SHP77 treated with DMSO at 0.1 percent for 48 hours (cell line): Measurements from ENCODE around the gene DNAH2.

ENCODE experiments used
- DNase-seq: peaks from one replicate; lab custom pipeline; 2025; lab: John Stamatoyannopoulos, UW

The DNAH2 gene

GRCh38 chr17:7703584-7704479, 13.7 kb upstream of the DNAH2 start:
- DNase-seq: peak; percentile 11

GRCh38 chr17:7704601-7705268, 12.8 kb upstream of the DNAH2 start, which contains the start of gene EFNB3:
EFNB3 (plus strand) TSS chr17:7705202; CDS start chr17:7705599, 397 bp downstream.
- peak; percentile 40 for DNase-seq

- DNase-seq: no peak
Measured at GRCh38 chr17:7705269-7706255, 12.0 kb upstream of the DNAH2 start.

- no peak for DNase-seq
Measured at GRCh38 chr17:7706631-7707354, 10.8 kb upstream of the DNAH2 start.

- no peak for DNase-seq
Measured at GRCh38 chr17:7707446-7707845, 10.1 kb upstream of the DNAH2 start.

GRCh38 chr17:7707858-7708750, 9.4 kb upstream of the DNAH2 start:
- no peak for DNase-seq

- no peak for DNase-seq
Measured at GRCh38 chr17:7709031-7709430, 8.5 kb upstream of the DNAH2 start.

- no peak for DNase-seq
Measured at GRCh38 chr17:7710301-7710700, 7.2 kb upstream of the DNAH2 start.

GRCh38 chr17:7711051-7711755, 6.3 kb upstream of the DNAH2 start:
- no peak for DNase-seq

- no peak for DNase-seq
Measured at GRCh38 chr17:7712111-7712771, 5.3 kb upstream of the DNAH2 start.

- no peak for DNase-seq
Measured at GRCh38 chr17:7713782-7714181, 3.8 kb upstream of the DNAH2 start.

GRCh38 chr17:7714721-7715594, 2.6 kb upstream of the DNAH2 start:
- DNase-seq: no peak

GRCh38 chr17:7715936-7716886, 1.3 kb upstream of the DNAH2 start:
- no peak for DNase-seq

GRCh38 chr17:7717756-7718350, 309 bp downstream of the DNAH2 start:
- DNase-seq: no peak

GRCh38 chr17:7719661-7720060, 2.1 kb downstream of the DNAH2 start:
- no peak for DNase-seq

GRCh38 chr17:7720125-7720524, 2.6 kb downstream of the DNAH2 start:
- no peak for DNase-seq

- no peak for DNase-seq
Measured at GRCh38 chr17:7721612-7722011, 4.1 kb downstream of the DNAH2 start.
